Measurements from ENCODE around the gene SLFNL1. TPM values are rescaled to one million over a fixed set of nuclear protein-coding genes. Genes with fewer than 3 reads are reported as not detected.

The SLFNL1 gene
- total RNA-seq, 1 experiment from 2014 or later: 0.12 TPM

Other genes starting within 250 kb of the SLFNL1 start
- not detected in 2 replicates for gene KCNQ4, start 237.9 kb downstream of the SLFNL1 start, total RNA-seq (2014; rRNA removed; shearing (Covaris generic))
- gene CITED4, start 159.4 kb downstream of the SLFNL1 start, total RNA-seq (2014; rRNA removed; shearing (Covaris generic)): 0.72 and 1.1 TPM in 2 replicates
- 23.5 and 25.6 TPM in 2 replicates for gene CTPS1, start 42.0 kb downstream of the SLFNL1 start, total RNA-seq (2014; rRNA removed; shearing (Covaris generic))
- 17.1 and 24.6 TPM in 2 replicates for gene SCMH1, start 220.6 kb upstream of the SLFNL1 start, total RNA-seq (2014; rRNA removed; shearing (Covaris generic))